HG03097 (cell line): ENCODE data around the gene DYNC2LI1.
"Not testable (repeated sequence)": the region's sequence is repeated elsewhere in the genome, so short reads cannot be mapped to it uniquely, and the experiment has no call there.

Source experiments
- ATAC-seq: cut with Tn5 transposase; IDR thresholded peaks from one replicate; pipeline ENCODE4 v1.9.1; 2021; ENCODE audit not compliant: unreplicated experiment, low FRiP score

DYNC2LI1 gene

GRCh38 chr2:43773876-43774613, at the start of gene DYNC2LI1:
DYNC2LI1 (plus strand) TSS chr2:43774039; CDS start chr2:43774139, 100 bp downstream.
- peak; percentile 97 for ATAC-seq

GRCh38 chr2:43724728-43725526, 48.9 kb upstream of the DYNC2LI1 start:
- no peak for ATAC-seq

- no peak for ATAC-seq
Measured at GRCh38 chr2:43725711-43726246, 48.1 kb upstream of the DYNC2LI1 start.

GRCh38 chr2:43726961-43727633, 46.7 kb upstream of the DYNC2LI1 start:
- not testable (repeated sequence) for ATAC-seq

GRCh38 chr2:43727634-43728014, 46.2 kb upstream of the DYNC2LI1 start:
- no peak for ATAC-seq

GRCh38 chr2:43729491-43730174, 44.2 kb upstream of the DYNC2LI1 start:
- no peak for ATAC-seq

- ATAC-seq: no peak
Measured at GRCh38 chr2:43731211-43731610, 42.6 kb upstream of the DYNC2LI1 start.

- no peak for ATAC-seq
Measured at GRCh38 chr2:43736637-43737036, 37.2 kb upstream of the DYNC2LI1 start.

GRCh38 chr2:43737097-43737854, 36.6 kb upstream of the DYNC2LI1 start:
- ATAC-seq: no peak

- ATAC-seq: no peak
Measured at GRCh38 chr2:43737855-43738254, 36.0 kb upstream of the DYNC2LI1 start.

GRCh38 chr2:43738257-43738656, 35.6 kb upstream of the DYNC2LI1 start:
- no peak for ATAC-seq

- no peak for ATAC-seq
Measured at GRCh38 chr2:43743706-43744105, 30.1 kb upstream of the DYNC2LI1 start.

- ATAC-seq: no peak
Measured at GRCh38 chr2:43745457-43745856, 28.4 kb upstream of the DYNC2LI1 start.

- no peak for ATAC-seq
Measured at GRCh38 chr2:43748333-43748732, 25.5 kb upstream of the DYNC2LI1 start.

GRCh38 chr2:43749583-43749982, 24.3 kb upstream of the DYNC2LI1 start:
- ATAC-seq: no peak

GRCh38 chr2:43751476-43751990, 22.3 kb upstream of the DYNC2LI1 start:
- no peak for ATAC-seq

GRCh38 chr2:43752302-43752701, 21.5 kb upstream of the DYNC2LI1 start:
- no peak for ATAC-seq

GRCh38 chr2:43754180-43754579, 19.7 kb upstream of the DYNC2LI1 start:
- ATAC-seq: no peak

- no peak for ATAC-seq
Measured at GRCh38 chr2:43758739-43759138, 15.1 kb upstream of the DYNC2LI1 start.

GRCh38 chr2:43759195-43759594, 14.6 kb upstream of the DYNC2LI1 start:
- no peak for ATAC-seq
